Caco-2 (cell line): ENCODE measurements around the gene MLANA. TPM values are rescaled to one million over a fixed set of nuclear protein-coding genes. Genes with fewer than 3 reads are reported as not detected.

Experiments used
- BruUV-seq: library from RNA; stranded (reverse); fragments of 400-500 nt; replicated peaks from 2 replicates; lab custom pipeline; 2021; lab: Mats Ljungman, UMichigan
- CTCF ChIA-PET: fragments of 300-600 bp; sonication (Branson Sonifier 250); formaldehyde crosslinking; loops from one replicate; lab custom pipeline; 2022; ENCODE audit warnings: antibody characterized with exemption; lab: Charles Lee
- POLR2A ChIA-PET: fragments of 300-600 bp; sonication (Branson Sonifier 250); formaldehyde crosslinking; loops from one replicate; lab custom pipeline; 2022; ENCODE audit warnings: antibody characterized with exemption; lab: Charles Lee
- DNase-seq, 2 experiments: peaks; one replicate each; pipeline versions ENCODE4 v3.0.0 to v3.0.0-alpha.2; 2020 to 2022
- H3K27me3 ChIP-seq: replicated peaks from 2 replicates; pipeline ENCODE4 v1.6.0; 2011; ENCODE audit warnings: low read length; ENCODE audit not compliant: control insufficient read depth, insufficient read depth
- H3K36me3 ChIP-seq: 2 replicates; pipeline ENCODE4 v1.5.1; 2011; ENCODE audit warnings: low read length; ENCODE audit not compliant: control insufficient read depth, insufficient read depth
- H3K4me1 ChIP-seq: fragments of 250-450 bp; sonication (Bioruptor Pico); 2 replicates; pipeline ENCODE4 v1.5.1; 2020; ENCODE audit warnings: mild to moderate bottlenecking
- H3K4me3 ChIP-seq: 2 replicates; pipeline ENCODE4 v1.5.1; 2011; ENCODE audit warnings: low read depth, mild to moderate bottlenecking, control low read depth, low read length
- H3K9me3 ChIP-seq: fragments of 250-450 bp; sonication (Bioruptor Pico); 2 replicates; pipeline ENCODE4 v1.5.1; 2020; ENCODE audit warnings: mild to moderate bottlenecking, moderate library complexity
- H3K27ac Mint-ChIP-seq: one replicate; pipeline ENCODE4 v1.8.0; 2022; ENCODE audit warnings: mixed read lengths; ENCODE audit not compliant: unreplicated experiment
- H3K27me3 Mint-ChIP-seq: one replicate; pipeline ENCODE4 v1.8.0; 2022; ENCODE audit warnings: mixed read lengths; ENCODE audit not compliant: insufficient read depth, unreplicated experiment
- H3K36me3 Mint-ChIP-seq: one replicate; pipeline ENCODE4 v1.8.0; 2022; ENCODE audit warnings: mild to moderate bottlenecking, mixed read lengths; ENCODE audit not compliant: insufficient read depth, unreplicated experiment
- H3K4me1 Mint-ChIP-seq: one replicate; pipeline ENCODE4 v1.8.0; 2022; ENCODE audit warnings: low read depth, mixed read lengths; ENCODE audit not compliant: unreplicated experiment
- H3K4me3 Mint-ChIP-seq: one replicate; pipeline ENCODE4 v1.8.0; 2022; ENCODE audit warnings: mild to moderate bottlenecking, moderate library complexity, mixed read lengths; ENCODE audit not compliant: unreplicated experiment
- H3K9me3 Mint-ChIP-seq: one replicate; pipeline ENCODE4 v1.8.0; 2022; ENCODE audit warnings: mixed read lengths; ENCODE audit not compliant: unreplicated experiment
- intact Hi-C: fragments of 100-400 bp; cut with micrococcal nuclease; formaldehyde crosslinking; loops from one replicate; pipeline ENCODE4 v1.10.0; 2022; ENCODE audit not compliant: unreplicated experiment
- total RNA-seq: library from RNA; stranded (reverse); gene quantifications from 2 replicates; pipeline ENCODE4 v1.2.3, GENCODE V29; 2022
- TF ChIP-seq, protein P1 (sequence below), 2 experiments: fragments of 200-600 bp in 1 of 2; IDR thresholded peaks; 1 replicate in 1 of 2; 2 replicates in 1 of 2; pipeline versions ENCODE4 v1.5.1 to v1.8.0; 2011 to 2022; ENCODE audit warnings: antibody characterized with exemption in 1 of 2, control low read depth in 1 of 2, inconsistent platforms in 1 of 2, low read depth in 1 of 2, low read length in 1 of 2, mild to moderate bottlenecking in 1 of 2, moderate library complexity in 1 of 2; ENCODE audit not compliant: insufficient read depth in 1 of 2, severe bottlenecking in 1 of 2, unreplicated experiment in 1 of 2

The MLANA gene
- total RNA-seq, 1 experiment from 2014 or later: not detected

DNA sequence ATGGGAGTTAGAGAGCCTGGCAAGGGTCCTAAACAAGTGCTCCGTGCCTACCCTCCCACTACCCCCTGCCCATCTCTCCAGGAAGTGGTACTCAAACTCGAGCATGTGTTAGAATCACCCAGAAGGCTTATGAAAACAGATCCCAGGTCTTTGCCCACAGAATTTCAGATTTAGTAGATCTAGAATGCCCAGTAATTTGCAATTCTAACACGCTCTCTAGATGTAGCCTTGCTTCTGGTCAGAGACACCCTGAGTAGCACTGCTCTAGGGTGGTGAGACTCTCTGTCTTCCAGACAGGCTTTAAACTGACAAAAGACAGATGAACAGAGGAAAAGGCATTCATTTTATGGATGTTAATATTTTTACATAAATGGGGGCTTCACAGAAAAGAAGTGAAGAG lies 37.1 kb upstream of the MLANA start:
- Mint-ChIP-seq H3K4me3 (no peak overlapping the region), H3K36me3 (no peaks in the 10 kb centered on the region), H3K27ac (no peak overlapping the region), H3K27me3 (no peaks in the 10 kb centered on the region), H3K9me3 (no peaks in the 10 kb centered on the region), H3K4me1 (no peaks in the 10 kb centered on the region)
- CTCF ChIA-PET: no interaction called here
- TF ChIP-seq, protein P1, sequence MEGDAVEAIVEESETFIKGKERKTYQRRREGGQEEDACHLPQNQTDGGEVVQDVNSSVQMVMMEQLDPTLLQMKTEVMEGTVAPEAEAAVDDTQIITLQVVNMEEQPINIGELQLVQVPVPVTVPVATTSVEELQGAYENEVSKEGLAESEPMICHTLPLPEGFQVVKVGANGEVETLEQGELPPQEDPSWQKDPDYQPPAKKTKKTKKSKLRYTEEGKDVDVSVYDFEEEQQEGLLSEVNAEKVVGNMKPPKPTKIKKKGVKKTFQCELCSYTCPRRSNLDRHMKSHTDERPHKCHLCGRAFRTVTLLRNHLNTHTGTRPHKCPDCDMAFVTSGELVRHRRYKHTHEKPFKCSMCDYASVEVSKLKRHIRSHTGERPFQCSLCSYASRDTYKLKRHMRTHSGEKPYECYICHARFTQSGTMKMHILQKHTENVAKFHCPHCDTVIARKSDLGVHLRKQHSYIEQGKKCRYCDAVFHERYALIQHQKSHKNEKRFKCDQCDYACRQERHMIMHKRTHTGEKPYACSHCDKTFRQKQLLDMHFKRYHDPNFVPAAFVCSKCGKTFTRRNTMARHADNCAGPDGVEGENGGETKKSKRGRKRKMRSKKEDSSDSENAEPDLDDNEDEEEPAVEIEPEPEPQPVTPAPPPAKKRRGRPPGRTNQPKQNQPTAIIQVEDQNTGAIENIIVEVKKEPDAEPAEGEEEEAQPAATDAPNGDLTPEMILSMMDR (IDR thresholded peaks at IDR 0.05; ENCODE audit: insufficient read depth in 1 of 2, low read depth in 1 of 2, low read length in 1 of 2, severe bottlenecking in 1 of 2, unreplicated experiment in 1 of 2): no peak
- H3K36me3 ChIP-seq: no peaks in the 10 kb centered on the region
- no peak overlapping the region for H3K4me3 ChIP-seq
- no peaks in the 10 kb centered on the region for H3K27me3 ChIP-seq
- intact Hi-C loops: no loop called here
- POLR2A ChIA-PET: no interaction called here
- no TSS peak for BruUV-seq
- no peak for DNase-seq
- H3K4me1 ChIP-seq: no peaks in the 10 kb centered on the region
- no peaks in the 10 kb centered on the region for H3K9me3 ChIP-seq

DNA sequence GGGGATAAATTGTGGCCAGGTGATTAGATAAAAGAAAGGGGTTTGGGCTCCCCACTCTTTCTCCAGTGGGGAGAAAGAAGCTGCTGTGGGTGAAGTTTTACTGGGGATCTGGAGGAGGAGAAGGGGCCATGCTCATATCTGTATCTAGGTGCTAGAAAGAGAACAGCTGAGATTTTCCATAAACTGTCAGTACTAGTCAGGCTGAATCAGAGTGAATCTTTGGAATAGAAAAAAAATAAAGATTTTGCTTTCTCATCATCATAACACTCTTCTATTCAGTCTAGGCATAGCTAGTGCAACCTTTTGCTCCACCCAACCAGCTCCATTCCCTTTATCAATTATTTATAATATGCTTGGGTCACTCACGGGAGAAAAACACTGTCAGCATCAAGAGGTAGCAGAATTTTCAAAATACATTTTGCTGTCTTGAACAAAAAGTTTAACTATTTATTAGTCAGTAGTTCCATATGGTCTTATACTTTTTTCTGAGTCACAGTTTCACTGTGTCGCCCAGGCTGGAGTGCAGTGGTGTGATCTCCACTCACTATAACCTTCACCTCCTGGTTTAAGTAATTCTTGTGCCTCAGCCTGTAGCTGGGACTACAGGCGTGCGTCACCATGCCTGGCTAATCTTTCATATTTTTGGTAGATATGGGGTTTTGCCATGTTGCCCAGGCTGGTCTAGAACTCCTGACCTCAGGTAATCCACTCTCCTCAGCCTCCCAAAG lies 36.5 kb upstream of the MLANA start:
- H3K36me3 ChIP-seq: no peaks in the 10 kb centered on the region
- ChIA-PET CTCF (no interaction called here), POLR2A (no interaction called here)
- H3K4me3 ChIP-seq: no peak overlapping the region
- no peaks in the 10 kb centered on the region for H3K4me1 Mint-ChIP-seq
- no peak overlapping the region for H3K27ac Mint-ChIP-seq
- no TSS peak for BruUV-seq
- H3K9me3 ChIP-seq: no peaks in the 10 kb centered on the region
- no peak for DNase-seq
- TF ChIP-seq, protein P1 (IDR thresholded peaks at IDR 0.05; ENCODE audit: insufficient read depth in 1 of 2, low read depth in 1 of 2, low read length in 1 of 2, severe bottlenecking in 1 of 2, unreplicated experiment in 1 of 2): no peak
- no peaks in the 10 kb centered on the region for H3K4me1 ChIP-seq
- intact Hi-C loops: no loop called here
- no peaks in the 10 kb centered on the region for H3K9me3 Mint-ChIP-seq
- H3K36me3 Mint-ChIP-seq: no peaks in the 10 kb centered on the region
- H3K4me3 Mint-ChIP-seq: no peak overlapping the region
- H3K27me3 Mint-ChIP-seq: no peaks in the 10 kb centered on the region
- no peaks in the 10 kb centered on the region for H3K27me3 ChIP-seq

DNA sequence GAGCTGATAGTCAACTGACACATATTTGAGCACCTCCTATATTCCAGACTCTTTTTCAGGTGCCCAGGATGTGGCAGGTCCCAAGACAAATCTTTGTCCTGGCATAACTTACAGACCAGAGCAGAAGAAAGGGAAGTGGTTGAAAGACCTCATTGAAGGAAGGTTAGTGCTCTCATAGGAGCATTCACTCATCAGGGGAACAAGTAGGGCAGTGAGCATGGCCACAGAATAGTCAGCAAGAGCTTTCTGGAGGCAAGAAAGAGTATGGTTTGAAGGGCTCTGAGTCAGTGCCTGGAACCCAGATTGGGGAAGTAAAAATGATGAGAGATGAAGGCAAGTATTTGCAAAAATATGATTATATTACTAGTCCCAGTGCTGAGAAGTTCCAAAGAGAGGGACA lies 32.8 kb upstream of the MLANA start:
- Histone ChIP-seq H3K36me3 (no peaks in the 10 kb centered on the region), H3K27me3 (no peaks in the 10 kb centered on the region), H3K9me3 (no peaks in the 10 kb centered on the region), H3K4me1 (no peaks in the 10 kb centered on the region), H3K4me3 (no peak overlapping the region)
- BruUV-seq: no TSS peak
- POLR2A ChIA-PET: no interaction called here
- Mint-ChIP-seq H3K4me3 (no peak overlapping the region), H3K4me1 (no peaks in the 10 kb centered on the region), H3K36me3 (no peaks in the 10 kb centered on the region), H3K27ac (no peak overlapping the region), H3K27me3 (no peaks in the 10 kb centered on the region), H3K9me3 (no peaks in the 10 kb centered on the region)
- no peak for DNase-seq
- CTCF ChIA-PET: no interaction called here
- intact Hi-C loops: no loop called here
- TF ChIP-seq, protein P1 (IDR thresholded peaks at IDR 0.05; ENCODE audit: insufficient read depth in 1 of 2, low read depth in 1 of 2, low read length in 1 of 2, severe bottlenecking in 1 of 2, unreplicated experiment in 1 of 2): no peak
